HL-60/S4 (cell line): ENCODE data around the gene PARVG.
"Not testable (repeated sequence)": the region's sequence is repeated elsewhere in the genome, so short reads cannot be mapped to it uniquely, and the experiment has no call there.

Experiments
- in situ Hi-C: fragments of 300-500 bp; cut with MboI; formaldehyde crosslinking; loops from 2 replicates; pipeline ENCODE4 v1.14.3; 2022; ENCODE audit warnings: low sequenced_read_pairs

PARVG gene

DNA sequence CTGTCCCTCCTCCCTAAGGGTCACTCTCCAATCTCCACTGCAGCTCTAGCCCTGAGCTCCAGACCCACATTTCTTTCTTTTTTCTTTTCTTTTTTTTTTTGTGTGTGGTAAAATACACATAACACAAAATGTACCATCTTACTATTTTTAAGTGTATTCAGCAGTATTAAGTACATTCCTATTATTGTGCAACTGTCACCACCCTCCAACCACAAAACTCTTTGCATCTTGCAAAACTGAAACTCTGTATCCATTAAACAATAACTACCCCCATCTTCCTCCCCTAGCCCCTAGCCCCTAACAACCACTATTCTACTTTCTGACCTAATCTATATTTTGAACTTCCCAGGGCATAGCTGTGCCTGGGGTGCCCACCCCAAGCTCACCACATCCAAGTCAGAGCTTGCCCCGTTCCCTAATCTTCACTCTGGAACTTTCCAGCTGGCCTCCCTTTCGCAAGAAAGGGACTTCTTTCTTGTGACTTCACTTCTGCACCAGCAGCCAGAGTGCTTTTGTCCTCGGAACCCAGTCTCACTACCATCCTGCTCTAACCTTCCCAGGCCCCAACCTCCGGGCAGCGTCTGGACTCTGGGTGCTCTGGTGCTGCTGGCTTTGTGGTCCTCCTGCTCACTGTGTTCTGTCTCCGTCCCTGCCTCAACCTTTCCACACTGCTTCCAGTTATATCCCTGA lies 30.7 kb downstream of the PARVG start:
- in situ Hi-C loops = no loop called here

DNA sequence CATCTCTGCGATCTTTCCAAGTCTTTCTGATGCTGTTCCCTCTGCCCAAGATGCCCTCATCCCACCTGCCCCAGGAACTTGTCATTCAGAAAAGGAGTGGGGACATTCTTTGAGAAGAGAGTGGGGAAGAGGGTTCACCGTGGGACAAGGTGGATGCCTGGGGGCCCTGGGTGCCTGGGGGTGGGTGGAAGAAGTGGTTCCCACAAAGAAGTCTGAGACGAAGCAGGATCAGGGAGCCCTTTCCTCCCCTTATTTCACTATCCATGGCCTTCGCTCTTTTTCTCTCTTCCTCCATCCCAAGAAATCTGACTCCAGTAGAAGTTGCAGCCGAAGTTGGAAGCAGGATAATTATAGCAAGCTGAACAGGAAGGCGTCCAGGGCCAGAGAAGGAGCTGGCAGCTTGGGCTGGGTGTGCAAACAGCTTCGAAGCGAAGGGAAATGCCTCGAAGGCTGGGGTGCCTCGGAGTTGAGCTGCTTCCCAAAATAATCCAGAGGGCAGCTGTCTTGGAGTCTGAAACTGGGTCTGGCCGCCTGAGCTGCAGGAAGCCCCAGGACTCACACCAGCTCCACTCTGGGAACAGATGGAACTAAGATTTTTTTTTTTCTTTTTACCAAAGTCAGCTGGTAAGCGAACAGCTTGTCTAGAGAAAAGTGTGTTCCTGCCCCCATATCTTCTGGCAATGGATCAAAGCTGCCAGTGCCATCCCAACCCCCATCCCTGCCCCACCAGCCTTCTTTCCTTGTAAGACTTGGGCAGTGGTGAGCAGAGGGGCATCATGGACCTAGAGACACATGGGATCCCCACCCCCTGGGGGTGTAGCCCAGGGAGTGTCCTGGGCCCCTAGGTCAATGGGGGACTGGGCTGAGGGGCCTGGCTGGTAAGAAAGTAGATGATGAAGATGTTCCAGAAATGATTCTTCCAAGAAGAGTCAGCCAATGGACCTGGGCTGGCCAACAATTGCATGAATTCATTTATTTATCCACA lies 31.5 kb downstream of the PARVG start:
- in situ Hi-C loops = no loop called here

DNA sequence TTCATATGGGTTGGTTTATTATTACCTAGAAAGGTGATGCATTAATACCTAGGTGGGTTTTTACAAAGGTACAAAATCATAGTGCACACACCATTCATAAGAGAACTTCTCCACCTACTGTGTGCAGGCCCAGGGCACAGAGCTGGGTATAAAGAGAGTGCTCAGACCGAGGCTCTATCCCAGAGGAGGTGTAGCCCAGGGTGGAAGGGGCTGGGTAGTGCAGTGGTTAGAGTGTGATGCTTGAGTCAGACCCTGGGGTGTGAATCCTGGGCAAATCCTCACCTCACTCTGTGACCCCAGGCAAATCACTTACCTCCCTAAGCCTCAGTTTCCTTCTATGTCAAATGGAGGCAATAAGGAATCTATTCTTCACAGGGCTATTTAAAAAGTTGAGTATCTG lies 32.2 kb downstream of the PARVG start:
- in situ Hi-C loops = no loop called here

DNA sequence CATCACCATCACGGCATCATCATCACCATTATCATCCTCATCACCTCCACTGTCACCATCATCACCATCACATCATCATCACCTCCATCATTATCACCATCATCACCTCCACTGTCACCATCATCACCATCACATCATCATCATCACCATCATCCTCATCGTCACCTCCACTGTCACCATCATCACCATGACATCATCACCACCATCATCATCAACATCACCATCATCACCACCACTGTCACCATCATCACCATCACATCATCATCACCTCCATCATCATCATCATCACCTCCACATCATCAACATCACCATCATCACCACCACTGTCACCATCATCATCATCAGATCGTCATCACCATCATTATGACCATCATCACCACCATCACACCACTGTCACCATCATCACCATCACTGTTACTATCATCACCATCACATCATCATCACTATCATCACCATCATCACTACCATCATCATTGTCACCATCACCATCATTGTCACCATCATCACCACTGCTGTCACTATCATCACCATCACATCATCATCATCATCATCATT lies 32.8 kb downstream of the PARVG start:
- in situ Hi-C loops = no loop called here

DNA sequence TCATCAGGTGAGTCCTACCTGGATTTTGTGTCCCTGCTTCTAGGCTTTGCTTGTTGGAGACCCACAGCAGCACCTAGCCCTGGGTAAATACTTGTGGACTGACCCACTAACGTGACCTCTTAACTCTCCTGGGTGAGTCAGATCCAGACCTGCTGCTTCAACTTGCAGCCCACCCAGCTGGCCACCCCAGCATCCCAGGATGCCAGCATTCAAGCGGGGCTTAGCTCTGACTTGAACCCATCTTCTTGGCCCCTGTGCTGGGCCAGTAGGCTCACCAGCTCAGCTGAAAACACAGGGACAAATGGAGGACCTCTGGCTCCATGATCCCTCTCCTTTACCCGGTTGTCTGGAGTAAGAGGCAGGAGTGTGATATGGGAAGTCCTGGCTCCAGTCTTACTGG lies 33.5 kb downstream of the PARVG start:
- in situ Hi-C loops = no loop called here

DNA sequence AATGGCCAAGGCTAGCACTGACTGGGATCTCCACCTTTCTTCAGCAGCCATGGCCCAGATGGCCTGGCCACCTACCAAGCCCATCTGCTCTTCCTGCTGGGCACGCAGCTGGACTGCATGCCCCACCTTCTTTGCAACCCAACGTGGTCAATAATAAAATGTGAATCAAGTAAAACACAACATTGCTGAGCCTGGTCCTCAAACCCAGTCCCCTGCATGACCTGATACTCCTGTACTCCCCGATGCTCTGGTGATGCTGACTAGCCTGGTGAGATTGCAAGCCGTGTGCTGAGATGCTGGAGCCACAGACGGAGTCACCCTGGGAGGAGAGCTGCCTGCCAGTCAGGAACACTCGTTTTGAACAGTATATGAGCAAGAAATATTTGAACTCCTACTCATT lies 34.0 kb downstream of the PARVG start:
- in situ Hi-C loops = no loop called here

DNA sequence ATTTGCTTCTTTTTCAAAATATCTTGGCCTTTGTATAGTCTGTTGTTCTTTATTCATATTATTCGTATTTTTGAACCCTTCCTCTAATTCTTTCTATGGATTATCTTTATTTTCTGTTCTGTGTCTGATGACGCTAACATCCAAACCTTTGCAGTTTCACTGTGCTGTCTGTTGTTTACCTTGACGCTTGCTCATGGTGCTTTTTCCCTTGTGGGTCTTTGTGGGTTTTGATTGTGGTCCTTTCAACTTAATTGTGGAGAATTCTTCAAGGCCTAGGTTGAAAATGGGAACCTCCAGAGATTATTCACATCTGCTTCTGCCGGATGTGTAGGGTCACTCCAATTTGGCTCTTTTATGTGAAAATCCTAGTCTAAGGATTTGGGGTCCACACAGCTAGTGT lies 34.6 kb downstream of the PARVG start:
- in situ Hi-C loops = no loop called here

DNA sequence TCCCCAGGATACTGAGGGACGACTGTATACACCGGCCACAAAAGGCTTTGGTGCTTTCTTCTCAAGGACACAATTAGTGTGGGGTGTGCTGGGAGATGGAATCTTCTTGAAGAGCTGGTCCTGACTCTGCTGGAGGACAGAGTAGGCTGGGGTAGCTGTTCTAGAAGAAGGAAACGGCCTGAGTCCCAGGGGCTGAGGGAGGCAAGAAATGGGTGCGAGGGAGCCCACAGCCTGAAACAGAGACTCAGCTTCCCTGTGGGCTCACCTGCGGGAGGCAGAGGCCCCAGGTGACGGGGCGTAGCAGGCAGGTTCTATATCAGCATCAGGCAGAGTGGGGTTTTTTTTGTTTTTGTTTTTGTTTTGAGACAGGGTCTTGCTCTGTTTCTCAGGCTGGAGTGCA lies 36.6 kb downstream of the PARVG start:
- in situ Hi-C loops = no loop called here

DNA sequence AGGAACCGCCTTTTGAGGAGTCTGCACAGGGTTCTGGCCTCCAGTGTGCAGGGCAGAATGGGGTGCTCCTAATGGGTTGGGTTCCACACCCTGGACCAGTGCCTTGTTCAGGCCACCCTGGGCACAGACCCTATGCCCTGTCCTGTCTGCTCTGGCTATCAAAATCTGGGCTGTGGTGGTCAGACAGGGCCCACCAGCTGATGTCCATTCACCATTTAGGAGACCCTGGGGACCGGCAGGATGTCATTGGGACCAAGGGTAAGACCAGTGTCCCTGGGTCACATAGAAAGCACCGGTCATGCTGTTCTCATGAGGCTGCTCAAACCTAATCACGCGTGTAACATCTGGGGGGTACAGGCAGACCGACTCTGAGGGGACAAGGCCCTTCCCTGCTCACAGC lies 37.3 kb downstream of the PARVG start:
- in situ Hi-C loops = no loop called here

DNA sequence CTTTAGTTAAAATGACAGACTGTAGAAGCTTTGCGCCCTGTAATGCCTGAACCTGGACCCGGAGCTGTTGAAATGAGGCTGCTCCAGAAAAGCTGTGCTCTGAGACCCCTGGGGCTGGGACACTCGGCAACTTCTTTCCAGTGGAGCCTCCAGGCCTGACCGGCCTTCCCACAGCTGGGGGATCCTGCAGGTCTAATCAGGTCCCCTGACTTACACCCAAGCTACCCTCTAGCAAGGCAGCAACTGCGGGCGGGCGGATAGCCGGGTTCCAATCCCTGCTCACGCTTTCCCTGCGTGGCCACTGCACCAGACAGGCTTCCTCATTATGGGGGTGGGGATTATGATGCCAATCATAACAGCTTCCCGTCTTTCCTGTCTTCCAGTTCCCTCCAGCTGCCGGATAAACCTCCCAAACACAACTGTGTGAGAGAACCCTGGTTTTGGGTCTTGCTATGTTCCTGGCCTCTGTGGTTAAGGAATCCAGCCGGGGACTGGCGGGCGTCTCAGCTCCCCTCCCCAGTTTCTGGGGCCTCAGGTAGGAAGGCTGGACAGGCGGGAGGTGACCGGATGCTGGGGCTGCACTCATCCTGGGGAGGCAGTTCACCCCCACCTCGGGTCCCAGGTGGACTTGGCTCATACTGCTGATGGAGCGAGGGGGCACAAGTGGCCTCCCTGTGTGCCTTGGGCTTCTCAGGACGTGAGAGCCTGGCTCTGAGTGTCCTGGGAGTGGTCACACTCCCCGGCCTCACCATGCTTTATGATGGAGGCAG lies 38.6 kb downstream of the PARVG start:
- in situ Hi-C loops = no loop called here

DNA sequence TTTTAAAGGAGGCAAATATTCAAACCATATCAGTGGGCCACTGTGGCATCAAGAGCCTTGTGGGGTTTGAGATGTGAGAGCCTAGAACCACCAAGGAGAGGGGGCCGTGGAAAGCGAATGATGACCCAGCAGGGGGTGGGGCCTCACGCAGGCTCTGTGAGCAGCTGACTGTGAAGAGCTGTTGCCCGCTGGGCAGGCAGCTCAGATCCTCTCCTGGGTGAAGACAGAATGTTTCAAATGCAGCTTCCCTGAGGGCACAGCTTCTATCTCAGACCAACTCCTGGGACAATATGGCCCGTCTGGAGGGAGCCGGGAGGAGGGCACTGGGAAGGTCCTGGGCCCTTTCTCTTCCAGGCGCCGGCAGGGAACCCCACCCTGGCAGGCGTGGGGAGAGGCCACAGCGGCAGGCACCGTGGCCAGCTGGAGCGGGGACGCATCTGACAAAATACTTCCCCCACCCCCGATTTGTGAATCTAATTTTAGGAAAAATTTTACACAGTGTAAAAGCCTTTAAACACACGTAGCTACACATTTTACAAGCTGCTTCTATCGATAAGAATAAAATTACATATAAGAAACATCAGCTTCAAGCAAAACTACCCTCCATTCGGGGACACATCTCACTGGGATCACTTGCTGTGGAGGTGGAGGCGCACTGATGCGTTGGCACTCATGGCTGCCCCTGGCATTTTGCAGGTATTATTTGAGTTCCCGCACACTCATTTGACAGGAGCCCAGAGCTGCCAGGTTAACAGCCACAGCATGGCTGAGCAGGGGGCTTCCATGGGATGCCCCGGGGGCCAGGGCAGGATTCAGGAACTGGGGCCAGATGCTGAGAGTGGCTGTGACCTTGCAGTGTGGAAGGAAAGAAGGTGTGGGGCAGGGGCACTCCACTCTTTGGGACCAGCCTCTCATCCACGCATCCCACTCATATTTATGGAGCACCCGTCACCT lies 40.3 kb downstream of the PARVG start:
- in situ Hi-C loops = no loop called here

DNA sequence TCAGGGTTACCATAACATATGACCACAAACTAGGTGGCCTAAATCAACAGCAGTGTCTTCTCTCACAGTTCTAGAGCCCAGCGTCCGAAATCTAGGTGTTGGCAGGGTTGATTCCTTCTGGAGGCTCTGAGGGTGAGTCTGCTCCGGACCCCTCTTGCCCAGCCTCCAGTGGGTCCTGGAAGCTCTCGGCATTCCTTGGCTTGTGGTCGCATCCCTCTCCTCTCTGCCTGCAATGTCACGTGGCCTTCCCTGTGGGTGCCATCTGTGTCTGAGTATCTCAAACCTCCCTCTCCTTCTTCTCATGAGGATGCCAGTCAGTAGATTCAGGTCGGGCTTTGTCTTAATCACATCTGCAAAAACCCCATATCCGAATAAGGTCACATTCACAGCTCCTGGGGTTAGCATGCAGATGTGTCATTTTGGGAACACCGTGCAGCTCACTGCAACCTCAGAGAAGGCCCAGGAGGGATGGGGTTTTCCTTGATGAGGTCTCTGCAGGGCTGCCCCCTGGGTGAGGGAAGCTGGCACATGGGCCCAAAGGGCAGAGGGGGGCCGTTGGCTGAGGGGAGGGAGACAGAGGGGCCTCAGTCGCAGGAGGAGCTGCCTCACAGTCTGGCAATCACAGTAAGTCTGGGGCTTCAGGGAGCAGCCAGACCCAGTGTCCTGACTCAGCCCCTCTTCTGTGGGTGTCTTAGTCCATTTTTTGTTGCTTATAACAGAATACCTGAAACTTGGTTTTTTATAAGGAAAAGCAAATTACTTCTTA lies 41.2 kb downstream of the PARVG start:
- in situ Hi-C loops = no loop called here

DNA sequence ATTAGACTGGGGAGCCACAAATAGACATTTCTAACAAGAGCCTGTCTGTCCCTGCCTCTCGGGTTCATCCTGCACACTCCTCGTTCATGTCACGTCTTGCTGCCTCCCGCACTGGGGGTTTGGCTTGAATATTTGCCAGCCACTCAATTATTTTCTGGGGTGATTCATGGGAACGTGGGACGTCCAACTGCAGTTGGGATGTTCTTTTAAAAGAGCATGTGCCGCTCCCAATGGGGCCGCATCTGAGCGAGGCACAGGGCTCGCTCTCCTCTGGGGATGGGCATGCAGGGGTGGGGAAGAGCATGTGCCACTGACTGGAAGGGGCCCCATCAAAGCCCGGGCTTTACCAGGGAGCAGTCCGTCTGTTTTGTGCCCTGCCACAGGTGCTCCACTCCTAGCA lies 43.4 kb downstream of the PARVG start:
- in situ Hi-C loops = no loop called here

DNA sequence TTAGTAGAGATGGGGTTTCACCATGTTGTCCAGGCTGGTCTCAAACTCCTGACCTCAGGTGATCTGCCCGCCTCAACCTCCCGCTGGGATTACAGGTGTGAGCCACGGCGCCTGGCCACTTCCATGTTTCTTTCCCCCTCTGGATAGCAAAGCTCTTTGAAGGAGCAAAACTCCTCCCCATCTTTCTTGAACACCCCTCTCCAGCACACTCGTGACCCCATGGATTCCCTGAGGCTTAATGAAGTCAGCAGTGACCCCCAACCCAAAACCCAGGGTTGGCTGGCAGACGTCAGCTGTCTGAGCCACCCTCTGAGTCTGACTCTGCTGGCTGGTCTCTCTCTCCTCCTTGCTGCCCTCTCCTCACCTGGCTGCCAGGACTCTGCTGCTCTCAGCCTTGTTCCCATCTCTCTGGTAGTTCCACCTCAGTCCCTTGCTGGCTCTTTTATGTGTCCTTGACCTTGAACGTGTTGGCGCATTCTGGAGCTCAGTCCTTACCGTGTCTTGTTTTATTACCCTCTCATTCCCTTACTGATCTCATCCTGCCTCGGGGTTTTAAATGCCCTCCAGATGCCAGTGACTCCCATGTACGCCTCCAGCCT lies 44.5 kb downstream of the PARVG start:
- in situ Hi-C loops = no loop called here

DNA sequence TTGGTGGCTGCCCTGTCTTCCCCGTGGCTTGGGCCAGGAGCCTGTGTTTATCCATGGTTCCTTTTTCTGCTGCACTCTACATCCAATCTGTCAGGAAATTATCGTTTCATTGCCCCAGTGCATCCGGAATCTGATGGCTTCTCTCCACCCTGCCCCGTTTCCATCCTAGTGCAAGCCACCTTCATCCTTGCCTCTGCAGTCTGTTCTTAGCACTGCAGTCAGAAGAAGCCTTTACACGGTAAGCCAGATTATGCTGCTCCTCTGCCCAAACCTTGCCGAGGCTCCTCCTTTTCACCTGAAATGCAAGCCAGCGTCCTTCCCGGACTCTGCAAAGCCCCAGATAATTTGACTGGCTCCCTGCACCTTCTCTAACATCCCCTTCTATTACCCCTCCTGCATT lies 45.1 kb downstream of the PARVG start:
- in situ Hi-C loops = no loop called here

DNA sequence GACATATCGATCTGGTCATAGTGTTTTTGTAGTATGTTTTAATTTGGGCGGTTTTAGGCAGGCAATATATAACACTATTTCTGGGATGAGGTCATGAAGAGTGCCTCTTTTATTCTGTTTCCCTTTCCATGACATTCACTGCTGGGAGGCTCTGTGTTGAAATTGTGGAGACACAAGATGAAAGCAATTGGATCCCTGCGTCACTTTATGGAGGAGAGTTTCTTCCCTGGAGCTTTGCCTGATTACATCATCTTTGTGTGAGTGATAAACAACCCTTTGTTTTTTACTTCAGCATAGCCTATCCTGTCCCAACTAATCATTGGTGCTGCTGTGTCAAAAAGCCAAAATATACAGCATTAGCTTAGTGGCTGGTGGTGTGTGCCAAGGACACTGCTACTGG lies 48.6 kb downstream of the PARVG start:
- in situ Hi-C loops = no loop called here

DNA sequence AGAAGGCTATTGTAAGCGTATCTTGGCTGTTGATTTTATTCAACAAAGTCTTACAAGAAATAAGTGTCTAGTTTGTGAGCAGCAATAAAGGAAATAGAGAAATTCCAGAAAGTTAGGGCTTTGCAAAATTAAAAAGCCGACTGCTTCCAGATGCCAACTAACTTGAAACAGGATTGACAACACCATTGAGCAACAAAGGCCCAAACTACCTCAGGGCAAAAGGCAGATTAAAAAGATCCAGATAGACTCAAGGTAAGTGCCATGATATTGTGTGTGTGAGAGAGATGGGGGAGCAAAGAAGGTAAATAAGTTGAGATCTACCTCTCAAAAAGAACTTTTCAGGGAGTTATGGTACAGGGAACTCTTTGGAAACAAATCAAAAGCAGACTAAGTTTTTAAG lies 49.1 kb downstream of the PARVG start:
- in situ Hi-C loops = no loop called here

DNA sequence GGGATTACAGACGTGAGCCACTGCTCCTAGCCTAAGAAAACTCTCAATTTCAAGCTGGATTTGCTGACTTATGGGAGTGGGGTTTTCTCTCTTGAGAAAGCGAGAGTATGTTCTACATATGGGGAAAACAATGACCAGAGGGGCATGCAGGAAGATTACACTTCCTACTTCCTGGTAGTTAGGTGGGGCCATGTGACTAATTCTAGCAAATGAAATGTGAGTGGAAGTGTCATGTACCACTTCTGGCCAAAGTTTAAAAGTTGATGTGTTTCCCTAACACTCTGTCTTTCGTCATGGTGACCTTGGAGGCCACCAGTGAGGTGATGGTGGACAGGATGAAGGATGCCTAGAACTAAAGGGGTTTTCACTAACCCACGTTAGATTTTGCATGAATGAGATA lies 50.5 kb downstream of the PARVG start:
- in situ Hi-C loops = no loop called here

DNA sequence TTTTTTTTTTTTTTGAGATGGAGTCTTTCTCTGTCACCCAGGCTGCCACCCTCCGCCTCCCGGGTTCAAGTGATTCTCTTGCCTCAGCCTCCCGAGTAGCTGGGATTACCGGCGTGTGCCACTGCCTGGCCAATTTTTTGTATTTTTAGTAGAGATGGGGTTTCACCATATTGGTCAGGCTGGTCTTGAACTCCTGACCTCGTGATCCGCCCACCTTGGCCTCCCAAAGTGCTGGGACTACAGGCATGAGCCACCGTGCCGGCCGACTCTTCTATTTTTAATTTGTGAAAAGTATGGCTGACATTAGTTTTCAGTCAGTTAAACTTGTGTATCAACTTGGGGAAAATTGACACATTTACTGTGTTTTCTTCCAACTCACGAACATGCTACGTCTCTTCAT lies 53.6 kb downstream of the PARVG start:
- in situ Hi-C loops = not testable (repeated sequence)
